Measurements from ENCODE around the gene ARAP1. TPM values are rescaled to one million over a fixed set of nuclear protein-coding genes. Genes with fewer than 3 reads are reported as not detected.

The ARAP1 gene
- total RNA-seq, 8 experiments from 2014 or later = 8.7 to 64.6 (median 28.4) TPM

DNA sequence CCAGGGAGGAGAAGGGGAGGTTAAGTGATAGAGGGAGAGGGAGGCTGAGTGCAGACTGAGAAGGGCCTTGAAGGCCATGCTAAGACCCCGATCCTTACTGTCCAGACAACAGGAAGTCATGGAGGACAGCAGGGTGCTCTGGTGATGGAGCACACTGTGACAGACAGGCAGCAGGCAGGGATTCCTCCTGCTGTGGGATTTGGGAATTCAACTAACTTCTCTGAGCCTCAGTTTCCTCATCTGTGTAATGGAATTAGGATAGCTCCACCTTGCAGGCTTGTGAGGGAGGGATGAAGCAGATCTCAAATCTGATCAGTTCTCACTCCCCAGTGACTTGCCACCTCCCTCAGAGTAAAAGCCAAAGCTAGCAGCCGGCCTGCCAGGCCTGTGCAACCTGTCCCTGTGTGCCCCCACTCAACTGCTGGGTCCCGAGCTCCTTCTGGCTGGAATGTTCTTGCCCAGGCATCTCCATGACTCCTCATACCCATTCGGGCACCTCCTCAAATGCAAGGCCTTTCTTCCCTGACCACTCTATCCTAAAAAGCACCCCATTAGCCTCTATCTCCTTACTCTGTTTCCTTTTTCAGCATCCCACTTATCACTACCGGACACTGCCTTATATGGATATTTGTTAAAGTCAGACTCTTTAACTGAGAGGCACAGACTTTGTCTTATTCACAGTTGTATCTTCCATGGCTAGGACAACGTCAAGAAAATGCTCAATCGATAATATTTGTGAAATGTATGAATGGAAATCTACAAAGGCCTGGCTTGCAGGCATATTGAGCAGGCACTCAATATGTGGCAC lies 9.5 kb downstream of the ARAP1 start:
- 43 to 100% (median 85%) methylated on average over 1 to 4 of the region's 7 CpGs; no CpG with 5 or more reads in 3 of the 10 experiments for WGBS, 10 experiments
- H3K4me3 ChIP-seq = no peak overlapping the region
- H3K27ac ChIP-seq = no peak overlapping the region
- no peak for ATAC-seq (replicated peaks in 6 of 8)
- in situ Hi-C loops (cut with MboI; ENCODE audit: low pct_unique_long_range_greater_than_20kb in 2 of 9, low sequenced_read_pairs in 9 of 9, unreplicated experiment in 9 of 9) = loop anchor here in 1 of 9 experiments (25.0 kb wide), 1 partner anchor 445 kb away; no protein-coding TSS in a partner anchor
- peaks cover 6 to 13% of the 10 kb centered on the region in 2 donors for H3K4me1 ChIP-seq (replicated peaks in 1 of 2)

DNA sequence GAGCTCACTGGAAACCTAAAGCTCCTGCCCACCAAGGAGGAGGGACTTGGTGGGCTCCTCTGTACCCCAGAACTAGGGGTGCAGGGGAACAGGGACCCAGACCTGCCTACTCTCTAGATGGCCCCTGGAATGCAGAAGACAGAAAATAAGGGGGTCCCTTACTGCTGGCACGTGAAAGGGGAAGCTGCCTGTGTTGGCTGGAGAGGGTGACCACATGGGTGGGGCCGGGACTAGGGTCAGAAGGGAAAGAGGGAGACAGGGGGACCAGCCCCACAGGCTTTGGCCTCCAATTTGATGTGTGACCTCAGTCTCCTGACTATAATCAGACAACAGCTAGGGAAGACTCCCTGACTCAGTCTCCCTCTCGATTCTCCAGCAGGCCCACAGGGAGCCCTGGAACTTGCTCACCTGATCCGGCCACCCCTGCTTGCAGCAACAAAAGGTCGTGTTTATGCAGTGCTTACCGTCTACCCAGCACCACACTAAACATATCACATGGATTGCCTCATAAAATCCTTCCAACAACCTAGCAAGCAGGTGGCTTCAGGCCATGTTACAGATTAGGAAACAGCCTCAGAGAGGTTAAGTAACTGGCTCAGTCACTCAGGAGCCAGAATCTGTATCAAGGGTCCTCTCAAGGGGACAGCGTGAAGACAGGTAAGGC lies 10.2 kb downstream of the ARAP1 start:
- Histone ChIP-seq H3K27ac (peak overlapping the region in 1 of 2 donors; percentile 22), H3K4me1 (replicated peaks in 1 of 2) (peaks cover 6 to 13% of the 10 kb centered on the region in 2 donors), H3K4me3 (no peak overlapping the region)
- WGBS, 10 experiments = 70 to 100% (median 90%) methylated on average over 1 to 4 of the region's 7 CpGs; no CpG with 5 or more reads in 5 of the 10 experiments
- in situ Hi-C loops (cut with MboI; ENCODE audit: low pct_unique_long_range_greater_than_20kb in 2 of 9, low sequenced_read_pairs in 9 of 9, unreplicated experiment in 9 of 9) = loop anchor here in 1 of 9 experiments (25.0 kb wide), 1 partner anchor 445 kb away; no protein-coding TSS in a partner anchor
- ATAC-seq (replicated peaks in 6 of 8) = no peak

DNA sequence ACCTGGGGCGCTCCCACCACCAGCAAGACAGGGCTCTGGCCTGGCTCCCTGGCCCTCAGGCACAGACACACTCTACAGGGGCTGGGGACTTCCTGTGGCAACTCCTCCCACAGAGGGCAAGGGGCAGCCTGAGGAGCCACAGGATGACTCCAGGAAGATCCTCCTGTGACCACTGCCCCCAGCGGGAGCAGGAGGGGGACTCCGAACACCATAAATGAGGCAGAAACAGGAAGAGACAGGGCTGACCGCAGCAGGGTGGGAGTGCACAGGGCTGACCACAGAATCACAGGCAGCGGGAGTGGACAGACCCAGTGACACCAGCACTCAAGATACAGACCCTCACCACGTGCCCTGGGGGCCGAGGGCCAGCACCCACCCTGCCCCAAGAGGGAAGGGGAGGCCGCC lies 10.8 kb downstream of the ARAP1 start:
- WGBS, 10 experiments = 78 to 100% (median 90%) methylated on average over 1 to 4 of the region's 8 CpGs; no CpG with 5 or more reads in 6 of the 10 experiments
- in situ Hi-C loops (cut with MboI; ENCODE audit: low pct_unique_long_range_greater_than_20kb in 2 of 9, low sequenced_read_pairs in 9 of 9, unreplicated experiment in 9 of 9) = loop anchor here in 1 of 9 experiments (25.0 kb wide), 1 partner anchor 446 kb away; no protein-coding TSS in a partner anchor
- peak in 5 of 8 experiments; percentile 44 to 65 (median 60) for ATAC-seq (replicated peaks in 6 of 8)
- Histone ChIP-seq H3K4me3 (no peak overlapping the region), H3K4me1 (replicated peaks in 1 of 2) (peaks cover 6 to 13% of the 10 kb centered on the region in 2 donors), H3K27ac (peak overlapping the region in 1 of 2 donors; percentile 22)

DNA sequence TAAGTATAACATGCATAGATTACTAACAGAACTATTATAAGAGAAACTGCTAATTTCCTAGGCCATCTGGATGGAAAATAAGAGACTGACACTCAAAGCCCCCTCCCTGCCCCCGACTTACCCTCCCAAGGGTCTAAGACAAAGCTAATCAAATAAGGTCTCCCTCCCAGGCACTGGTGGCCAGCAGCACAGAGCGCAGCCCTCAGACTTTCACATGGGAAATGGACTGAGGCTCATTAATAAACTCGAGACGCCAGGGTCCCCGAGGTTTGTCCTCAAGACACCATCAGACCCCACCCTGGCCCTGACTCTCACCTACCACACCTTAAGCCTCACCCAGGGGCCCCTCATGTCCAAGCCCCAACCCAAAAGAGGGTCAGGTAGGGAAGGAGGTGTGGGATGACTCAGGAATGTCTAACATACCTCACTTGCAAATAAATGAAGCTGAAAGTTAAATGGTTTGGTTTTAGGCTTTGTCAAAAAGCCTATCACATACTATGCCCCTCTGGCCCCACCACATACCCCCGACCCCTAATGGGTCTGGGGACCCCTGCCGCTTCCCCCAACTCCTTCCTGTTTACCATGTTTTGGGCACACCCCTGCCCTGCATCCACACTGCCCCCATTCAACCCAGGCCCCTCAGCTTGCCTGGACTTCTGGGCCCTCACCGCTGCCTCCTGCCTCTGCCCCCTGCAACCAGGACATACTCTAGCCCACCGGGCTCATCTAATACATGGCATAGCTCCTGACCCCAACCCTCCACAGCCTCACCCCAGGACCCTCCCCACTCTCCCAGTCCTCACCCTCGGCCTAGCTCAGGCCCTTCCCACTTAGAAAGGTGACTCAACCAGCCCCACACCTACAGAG lies 11.4 kb downstream of the ARAP1 start:
- 68 to 81% (median 71%) methylated on average over 1 to 4 of the region's 10 CpGs; no CpG with 5 or more reads in 5 of the 10 experiments for WGBS, 10 experiments
- peaks cover 6 to 11% of the 10 kb centered on the region in 2 donors for H3K4me1 ChIP-seq (replicated peaks in 1 of 2)
- no peak overlapping the region for H3K4me3 ChIP-seq
- in situ Hi-C loops (cut with MboI; ENCODE audit: low pct_unique_long_range_greater_than_20kb in 2 of 9, low sequenced_read_pairs in 9 of 9, unreplicated experiment in 9 of 9) = loop anchor here in 1 of 9 experiments (25.0 kb wide), 1 partner anchor 447 kb away; no protein-coding TSS in a partner anchor
- peak in 1 of 8 experiments; percentile 7 for ATAC-seq (replicated peaks in 6 of 8)
- no peak overlapping the region for H3K27ac ChIP-seq

DNA sequence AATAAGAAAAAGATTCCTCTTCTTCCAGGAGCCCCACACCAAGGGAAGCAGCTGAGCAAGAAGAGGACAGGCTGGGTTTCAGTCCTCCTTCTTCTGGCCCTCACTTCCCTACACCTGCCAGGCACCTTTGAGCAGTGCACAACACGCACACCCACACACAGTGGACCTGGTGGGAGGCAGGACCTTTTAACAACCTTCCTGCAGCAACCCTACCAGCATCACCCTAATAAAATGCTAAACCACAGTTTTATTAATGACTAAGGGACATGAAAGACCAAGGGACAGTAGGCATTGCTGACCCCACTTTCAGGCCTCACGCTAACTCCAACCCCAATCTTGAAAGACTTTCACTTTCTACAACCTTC lies 12.2 kb downstream of the ARAP1 start:
- Histone ChIP-seq H3K4me3 (no peak overlapping the region), H3K27ac (no peak overlapping the region), H3K4me1 (replicated peaks in 1 of 2) (peaks cover 6 to 11% of the 10 kb centered on the region in 2 donors)
- no peak for ATAC-seq (replicated peaks in 6 of 8)
- in situ Hi-C loops (cut with MboI; ENCODE audit: low pct_unique_long_range_greater_than_20kb in 2 of 9, low sequenced_read_pairs in 9 of 9, unreplicated experiment in 9 of 9) = loop anchor here in 1 of 9 experiments (25.0 kb wide), 1 partner anchor 447 kb away; no protein-coding TSS in a partner anchor
- WGBS, 10 experiments = 71 to 100% (median 100%) methylated on average over 1 of the region's 2 CpGs; no CpG with 5 or more reads in 4 of the 10 experiments

- no peak overlapping the region for H3K4me3 ChIP-seq
- H3K27ac ChIP-seq = no peak overlapping the region
- in situ Hi-C loops (cut with MboI; ENCODE audit: low pct_unique_long_range_greater_than_20kb in 2 of 9, low sequenced_read_pairs in 9 of 9, unreplicated experiment in 9 of 9) = loop anchor here in 1 of 9 experiments (25.0 kb wide), 1 partner anchor 448 kb away; no protein-coding TSS in a partner anchor
- no peak for ATAC-seq (replicated peaks in 6 of 8)
- peaks cover 6 to 11% of the 10 kb centered on the region in 2 donors for H3K4me1 ChIP-seq (replicated peaks in 1 of 2)
- 80 to 100% (median 100%) methylated on average over 1 to 6 of the region's 10 CpGs; no CpG with 5 or more reads in 1 of the 10 experiments for WGBS, 10 experiments
These were observed 12.8 kb downstream of the ARAP1 start for GRCh38 chr11:72739240-72740059.

GRCh38 chr11:72738199-72739141 lies 13.7 kb downstream of the ARAP1 start:
- in situ Hi-C loops (cut with MboI; ENCODE audit: low pct_unique_long_range_greater_than_20kb in 2 of 9, low sequenced_read_pairs in 9 of 9, unreplicated experiment in 9 of 9) = loop anchor here in 1 of 9 experiments (25.0 kb wide), 1 partner anchor 449 kb away; no protein-coding TSS in a partner anchor
- Histone ChIP-seq H3K4me3 (no peak overlapping the region), H3K4me1 (replicated peaks in 1 of 2) (peaks cover 6 to 11% of the 10 kb centered on the region in 2 donors), H3K27ac (no peak overlapping the region)
- WGBS, 10 experiments = 8 to 100% (median 100%) methylated on average over 1 to 3 of the region's 11 CpGs; no CpG with 5 or more reads in 5 of the 10 experiments
- peak in 4 of 8 experiments; percentile 26 to 98 (median 96) for ATAC-seq (replicated peaks in 6 of 8)

DNA sequence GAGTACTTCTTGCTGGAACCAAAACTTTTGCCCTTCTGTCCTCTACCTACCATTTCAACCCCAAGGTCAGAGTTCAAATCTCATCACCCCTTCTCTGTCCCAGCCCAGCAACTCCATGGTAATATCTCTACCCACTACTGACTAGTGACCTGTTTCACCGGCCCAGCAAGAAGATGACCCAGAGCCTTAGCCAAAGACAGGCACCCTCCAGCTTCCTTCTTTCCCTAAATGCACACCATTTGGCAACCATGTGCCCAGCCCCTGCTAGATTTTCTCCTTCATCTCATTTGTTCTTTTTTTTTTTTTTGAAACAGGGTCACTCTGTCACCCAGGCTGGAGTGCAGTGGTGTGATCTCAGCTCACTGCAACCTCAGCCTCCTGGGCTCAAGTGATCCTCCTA lies 14.9 kb downstream of the ARAP1 start:
- H3K4me3 ChIP-seq = no peak overlapping the region
- in situ Hi-C loops (cut with MboI; ENCODE audit: low pct_unique_long_range_greater_than_20kb in 2 of 9, low sequenced_read_pairs in 9 of 9, unreplicated experiment in 9 of 9) = loop anchor here in 1 of 9 experiments (25.0 kb wide), 1 partner anchor 450 kb away; no protein-coding TSS in a partner anchor
- ATAC-seq (replicated peaks in 6 of 8) = no peak
- 40 to 100% (median 100%) methylated on average over 1 of the region's 1 CpG; no CpG with 5 or more reads in 4 of the 10 experiments for WGBS, 10 experiments
- H3K4me1 ChIP-seq (replicated peaks in 1 of 2) = peaks cover 6 to 8% of the 10 kb centered on the region in 2 donors
- no peak overlapping the region for H3K27ac ChIP-seq

DNA sequence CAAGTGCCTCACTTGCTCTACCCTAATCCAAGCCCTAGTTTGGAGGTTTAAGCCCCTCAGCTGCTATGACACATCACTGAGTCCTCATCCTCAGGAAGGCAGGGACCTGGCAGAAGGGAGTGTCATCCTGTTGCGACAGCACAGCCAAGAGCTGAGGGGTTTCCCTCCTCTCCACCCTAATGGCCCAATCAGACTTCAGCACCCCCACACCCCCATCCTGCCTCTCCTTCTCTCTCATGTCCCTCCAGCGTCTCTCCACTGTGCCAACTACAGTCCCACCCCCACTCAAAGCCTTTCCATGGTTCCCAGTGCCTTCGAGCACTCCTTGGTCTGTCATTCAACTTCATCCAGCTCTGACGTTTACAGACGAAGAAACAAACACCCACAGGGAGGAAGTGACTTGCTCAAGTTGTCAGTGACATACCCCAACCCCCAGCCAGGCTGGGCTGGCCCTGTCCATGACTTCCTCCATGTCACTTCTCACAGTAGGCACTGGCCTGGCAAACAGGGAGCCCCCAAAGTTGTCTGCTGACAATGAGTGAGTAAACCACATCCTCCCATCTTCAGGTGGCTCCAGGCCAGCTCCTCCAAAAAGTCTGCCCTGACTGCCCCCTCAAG lies 15.6 kb downstream of the ARAP1 start:
- H3K27ac ChIP-seq = no peak overlapping the region
- WGBS, 10 experiments = 0 to 40% (median 30%) methylated on average over 2 of the region's 5 CpGs; no CpG with 5 or more reads in 7 of the 10 experiments
- in situ Hi-C loops (cut with MboI; ENCODE audit: low pct_unique_long_range_greater_than_20kb in 2 of 9, low sequenced_read_pairs in 9 of 9, unreplicated experiment in 9 of 9) = loop anchor here in 1 of 9 experiments (25.0 kb wide), 1 partner anchor 451 kb away; no protein-coding TSS in a partner anchor

GRCh38 chr11:72735495-72736027 lies 16.6 kb downstream of the ARAP1 start:
- in situ Hi-C loops (cut with MboI; ENCODE audit: low pct_unique_long_range_greater_than_20kb in 2 of 9, low sequenced_read_pairs in 9 of 9, unreplicated experiment in 9 of 9) = loop anchor here in 1 of 9 experiments (25.0 kb wide), 1 partner anchor 452 kb away; no protein-coding TSS in a partner anchor
- ATAC-seq (replicated peaks in 6 of 8) = peak in 2 of 8 experiments; percentile 4 to 30
- Histone ChIP-seq H3K27ac (no peak overlapping the region), H3K4me1 (replicated peaks in 1 of 2) (no peaks in the 10 kb centered on the region), H3K4me3 (no peak overlapping the region)
- WGBS, 10 experiments = 20 to 100% (median 70%) methylated on average over 1 to 8 of the region's 8 CpGs; no CpG with 5 or more reads in 1 of the 10 experiments

More for the DNA sequence above, 15.6 kb downstream of the ARAP1 start:
- Histone ChIP-seq H3K4me3 (no peak overlapping the region), H3K4me1 (replicated peaks in 1 of 2) (peaks cover 3 to 5% of the 10 kb centered on the region in 2 donors)
- ATAC-seq (replicated peaks in 6 of 8) = peak in 5 of 8 experiments; percentile 9 to 31 (median 20)

Measured in motor neuron (in vitro differentiated cells).